GM21786 (cell line): ENCODE measurements around the gene ISG15.
"Not testable (repeated sequence)": the region's sequence is repeated elsewhere in the genome, so short reads cannot be mapped to it uniquely, and the experiment has no call there.

Experiments
- ATAC-seq: cut with Tn5 transposase; IDR thresholded peaks from one replicate; pipeline ENCODE4 v1.9.1; 2021; ENCODE audit not compliant: unreplicated experiment

Gene ISG15

GRCh38 chr1:1043921-1044320 is 30.6 kb downstream of the ISG15 start:
- no peak for ATAC-seq

DNA sequence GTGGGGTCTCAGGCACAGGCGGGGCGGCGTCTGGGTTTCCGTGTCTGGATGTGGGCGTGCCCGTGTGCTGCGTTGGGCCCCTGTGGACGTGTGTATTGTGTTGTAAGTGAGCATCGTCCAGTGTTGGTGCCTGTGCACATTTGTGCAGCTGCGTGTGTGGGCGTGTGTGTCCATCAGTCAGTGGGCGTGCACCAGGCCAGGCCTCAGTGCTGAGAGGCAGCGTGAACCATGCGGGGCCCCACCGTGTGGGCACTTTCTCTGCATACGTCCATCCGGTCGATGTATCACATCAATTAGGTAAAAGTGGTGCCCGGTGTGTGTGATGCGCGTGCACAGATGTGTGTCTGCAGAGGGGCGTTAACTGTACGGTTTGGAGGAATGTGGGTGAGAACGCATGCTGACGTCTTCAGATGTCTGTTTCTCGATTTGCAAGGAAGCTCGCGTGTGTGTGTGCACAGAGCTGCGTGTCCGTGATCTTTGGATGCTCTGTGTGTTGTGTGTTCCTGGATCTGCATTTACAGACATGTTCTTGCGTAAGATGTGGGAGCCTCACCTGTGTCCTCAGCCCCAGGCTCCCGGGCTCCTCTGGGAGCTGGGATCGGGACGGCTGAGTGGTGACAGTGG is 31.3 kb downstream of the ISG15 start:
- no peak for ATAC-seq

DNA sequence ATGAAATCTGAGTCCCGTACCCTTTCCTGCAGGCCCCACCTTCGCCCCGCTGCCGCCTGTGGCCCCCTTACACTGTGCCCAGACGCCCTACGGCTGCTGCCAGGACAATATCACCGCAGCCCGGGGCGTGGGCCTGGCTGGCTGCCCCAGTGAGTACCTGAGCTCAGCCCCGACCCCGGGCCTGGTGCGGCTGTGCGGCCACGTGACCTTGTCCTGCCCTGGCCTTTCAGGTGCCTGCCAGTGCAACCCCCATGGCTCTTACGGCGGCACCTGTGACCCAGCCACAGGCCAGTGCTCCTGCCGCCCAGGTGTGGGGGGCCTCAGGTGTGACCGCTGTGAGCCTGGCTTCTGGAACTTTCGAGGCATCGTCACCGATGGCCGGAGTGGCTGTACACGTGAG is 31.8 kb downstream of the ISG15 start:
- no peak for ATAC-seq

- ATAC-seq = no peak
These were observed 32.9 kb downstream of the ISG15 start for GRCh38 chr1:1046243-1046642.

- ATAC-seq = no peak
These were observed 33.5 kb downstream of the ISG15 start for GRCh38 chr1:1046767-1047166.

GRCh38 chr1:1047407-1047806 is 34.1 kb downstream of the ISG15 start:
- ATAC-seq = no peak

- no peak for ATAC-seq
These were observed 34.7 kb downstream of the ISG15 start for GRCh38 chr1:1047963-1048362.

DNA sequence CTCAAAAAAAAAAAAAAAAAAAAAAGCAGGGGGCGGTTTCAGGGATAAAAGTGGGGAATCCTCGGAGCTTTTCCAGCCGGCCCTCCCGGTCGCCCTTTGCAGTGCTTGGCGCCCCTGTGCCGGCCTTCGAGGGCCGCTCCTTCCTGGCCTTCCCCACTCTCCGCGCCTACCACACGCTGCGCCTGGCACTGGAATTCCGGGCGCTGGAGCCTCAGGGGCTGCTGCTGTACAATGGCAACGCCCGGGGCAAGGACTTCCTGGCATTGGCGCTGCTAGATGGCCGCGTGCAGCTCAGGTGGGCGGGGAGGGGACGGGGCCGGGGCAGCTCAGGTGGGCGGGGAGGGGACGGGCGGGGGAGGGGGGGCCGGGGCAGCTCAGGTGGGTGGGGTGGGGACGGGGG is 35.5 kb downstream of the ISG15 start:
- ATAC-seq = no peak

- no peak for ATAC-seq
These were observed 36.2 kb downstream of the ISG15 start for GRCh38 chr1:1049318-1050165.

GRCh38 chr1:1050577-1051052 is 37.3 kb downstream of the ISG15 start:
- no peak for ATAC-seq

- ATAC-seq = no peak
These were observed 38.0 kb downstream of the ISG15 start for GRCh38 chr1:1051127-1051810.

GRCh38 chr1:1052003-1052840 is 38.9 kb downstream of the ISG15 start:
- no peak for ATAC-seq

GRCh38 chr1:1053022-1053421 is 39.7 kb downstream of the ISG15 start:
- ATAC-seq = no peak

DNA sequence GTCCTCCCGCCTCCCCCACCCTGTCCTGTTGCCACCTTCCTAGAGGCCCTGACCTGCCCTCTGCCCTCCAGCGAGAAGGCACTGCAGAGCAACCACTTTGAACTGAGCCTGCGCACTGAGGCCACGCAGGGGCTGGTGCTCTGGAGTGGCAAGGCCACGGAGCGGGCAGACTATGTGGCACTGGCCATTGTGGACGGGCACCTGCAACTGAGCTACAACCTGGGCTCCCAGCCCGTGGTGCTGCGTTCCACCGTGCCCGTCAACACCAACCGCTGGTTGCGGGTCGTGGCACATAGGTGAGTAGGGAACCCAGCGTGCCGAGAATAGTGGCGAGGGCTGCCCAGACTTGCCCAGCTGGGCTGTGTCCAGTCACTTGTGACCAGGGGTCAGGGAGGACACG is 40.4 kb downstream of the ISG15 start:
- no peak for ATAC-seq

- ATAC-seq = no peak
These were observed 40.9 kb downstream of the ISG15 start for GRCh38 chr1:1054099-1054700.

DNA sequence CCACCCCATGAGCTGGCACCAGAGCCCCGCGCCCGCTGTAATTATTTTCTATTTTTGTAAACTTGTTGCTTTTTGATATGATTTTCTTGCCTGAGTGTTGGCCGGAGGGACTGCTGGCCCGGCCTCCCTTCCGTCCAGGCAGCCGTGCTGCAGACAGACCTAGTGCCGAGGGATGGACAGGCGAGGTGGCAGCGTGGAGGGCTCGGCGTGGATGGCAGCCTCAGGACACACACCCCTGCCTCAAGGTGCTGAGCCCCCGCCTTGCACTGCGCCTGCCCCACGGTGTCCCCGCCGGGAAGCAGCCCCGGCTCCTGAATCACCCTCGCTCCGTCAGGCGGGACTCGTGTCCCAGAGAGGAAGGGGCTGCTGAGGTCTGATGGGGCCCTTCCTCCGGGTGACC is 41.7 kb downstream of the ISG15 start:
- ATAC-seq = no peak

- no peak for ATAC-seq
These were observed 42.8 kb downstream of the ISG15 start for GRCh38 chr1:1055841-1056736.

GRCh38 chr1:1057769-1058087 is 44.4 kb downstream of the ISG15 start:
- ATAC-seq = not testable (repeated sequence)

DNA sequence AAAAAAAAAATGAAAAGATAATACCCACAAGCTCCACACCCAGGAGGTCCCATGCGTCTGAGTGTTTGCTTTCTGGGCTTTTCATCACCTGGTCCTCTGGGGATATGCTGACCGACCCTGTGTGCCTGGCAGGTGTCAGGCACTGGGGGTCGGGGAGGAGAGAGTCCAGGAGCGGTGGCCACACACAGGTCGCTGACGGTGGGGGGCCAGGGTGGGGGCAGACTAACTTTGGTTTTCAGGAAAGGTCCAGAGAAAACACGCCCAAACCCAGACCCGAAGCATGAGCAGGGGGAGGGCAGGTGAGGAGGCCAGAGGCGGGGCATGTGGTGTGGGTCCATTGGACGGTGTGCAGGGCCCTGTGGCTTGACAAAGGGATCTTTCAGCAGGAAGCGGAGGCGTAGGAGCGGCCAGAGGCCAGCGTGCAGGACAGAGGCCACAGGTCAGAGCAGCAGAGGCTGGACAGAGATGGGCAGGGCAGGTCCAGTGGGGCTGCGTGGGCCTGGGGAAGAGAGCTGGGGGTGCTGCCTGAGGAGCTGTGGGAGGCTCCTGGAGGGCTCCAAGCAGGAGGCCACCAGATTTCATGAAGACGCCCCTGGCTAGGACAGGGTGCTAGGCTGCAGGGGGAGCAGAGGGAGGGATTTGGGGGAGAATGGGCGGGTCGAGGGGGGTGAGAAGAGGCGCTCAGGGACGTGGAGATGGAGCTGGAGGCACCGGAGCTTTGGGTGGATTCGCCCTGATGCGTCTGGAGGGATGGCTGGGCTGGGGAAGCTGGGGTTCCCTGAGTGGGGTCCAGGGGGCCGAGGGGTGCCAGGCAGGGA is 45.0 kb downstream of the ISG15 start:
- no peak for ATAC-seq
